BLaER1 treated with 17β-estradiol and CSF1 and Interleukin-3, amounts not matched to agents 10 nM and 100 nM (cell line): ENCODE measurements around the gene SPATA22.
A peak's percentile ranks its signal among the peaks of the same experiment; 100 is the strongest.
"Not testable (repeated sequence)": the region's sequence is repeated elsewhere in the genome, so short reads cannot be mapped to it uniquely, and the experiment has no call there.

Source experiments
- H3K27ac ChIP-seq, 11 experiments: shearing (Covaris generic); formaldehyde crosslinking; 2 replicates each; pipeline ENCODE4 v1.8.1; 2022
- H3K27me3 ChIP-seq, 11 experiments: shearing (Covaris generic); formaldehyde crosslinking; 2 replicates each; pipeline ENCODE4 v1.8.1; 2022
- H3K36me3 ChIP-seq, 11 experiments: shearing (Covaris generic); formaldehyde crosslinking; 2 replicates each; pipeline ENCODE4 v1.8.1; 2022
- H3K4me1 ChIP-seq, 10 experiments: shearing (Covaris generic); formaldehyde crosslinking; 2 replicates each; pipeline ENCODE4 v1.8.1; 2022
- H3K4me2 ChIP-seq, 11 experiments: shearing (Covaris generic); formaldehyde crosslinking; 2 replicates each; pipeline ENCODE4 v1.8.1; 2022
- H3K4me3 ChIP-seq, 10 experiments: shearing (Covaris generic); formaldehyde crosslinking; 2 replicates each; pipeline ENCODE4 v1.8.1; 2022
- H3K9ac ChIP-seq, 11 experiments: shearing (Covaris generic); formaldehyde crosslinking; 2 replicates each; pipeline ENCODE4 v1.8.1; 2022
- H3K9me3 ChIP-seq, 11 experiments: shearing (Covaris generic); formaldehyde crosslinking; replicated peaks in 1 of 11; 2 replicates each; pipeline ENCODE4 v1.8.1; 2022
- H4K20me1 ChIP-seq, 11 experiments: shearing (Covaris generic); formaldehyde crosslinking; 2 replicates each; pipeline ENCODE4 v1.8.1; 2022
- Cebpa-rat ChIP-seq, 11 experiments: shearing (Covaris generic); IDR thresholded peaks; 2 replicates each; pipeline ENCODE4 v1.8.1; 2022

SPATA22 gene

DNA sequence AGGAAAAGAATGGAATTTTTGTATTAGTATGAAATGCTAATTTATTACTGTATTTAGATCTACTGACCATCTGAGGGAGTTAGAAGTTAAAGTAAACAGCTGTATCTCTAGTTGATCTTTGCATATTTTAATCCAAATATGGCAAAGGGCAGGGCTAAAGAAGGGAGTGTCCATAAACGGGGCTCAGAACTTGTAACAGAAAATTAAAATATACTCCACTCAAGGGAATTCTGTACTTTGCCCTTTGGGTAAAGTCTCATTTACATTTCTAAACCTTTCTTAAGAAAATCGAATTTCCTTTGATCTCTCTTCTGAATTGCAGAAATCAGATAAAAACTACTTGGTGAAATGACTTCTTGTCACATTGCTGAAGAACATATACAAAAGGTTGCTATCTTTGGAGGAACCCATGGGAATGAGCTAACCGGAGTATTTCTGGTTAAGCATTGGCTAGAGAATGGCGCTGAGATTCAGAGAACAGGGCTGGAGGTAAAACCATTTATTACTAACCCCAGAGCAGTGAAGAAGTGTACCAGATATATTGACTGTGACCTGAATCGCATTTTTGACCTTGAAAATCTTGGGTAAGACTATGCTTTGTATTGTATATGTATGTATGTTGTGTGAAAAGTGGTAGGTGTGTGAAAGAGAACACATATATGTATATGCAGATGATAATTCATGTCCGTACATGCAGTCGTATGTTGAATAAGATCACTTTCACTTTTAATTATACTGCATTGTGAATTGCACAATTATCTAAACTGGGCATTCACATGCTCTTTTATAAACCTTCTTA lies 4.4 kb upstream of the SPATA22 start, which contains the start of gene ASPA:
TSS of gene ASPA (plus strand) at position 186 of the 799 bp plus-strand sequence. CDS start at position 349, 163 bp downstream.
- H3K9me3 ChIP-seq, result peaks cover 10 to 14% (median 13%) of the 10 kb centered on the region in 11 experiments; a peak in 21 of 22 replicates
- H3K36me3 ChIP-seq, result no peaks in the 10 kb centered on the region
- H4K20me1 ChIP-seq, result no peaks in the 10 kb centered on the region
- no peak for TF ChIP-seq Cebpa-rat (IDR thresholded peaks at IDR 0.05)
- H3K9ac ChIP-seq, result no peak within 1 kb of the TSS
- no peak within 1 kb of the TSS for H3K4me3 ChIP-seq
- no peaks in the 10 kb centered on the region for H3K27me3 ChIP-seq
- peak within 1 kb of the TSS in 1 of 11 experiments; percentile 45; a peak in 2 of 22 replicates for H3K27ac ChIP-seq
- H3K4me2 ChIP-seq, result no peak within 1 kb of the TSS
- H3K4me1 ChIP-seq, result peaks cover 0 to 5% (median 0%) of the 10 kb centered on the region in 10 experiments; a peak in 1 of 20 replicates

GRCh38 chr17:3475251-3475685 lies 3.6 kb upstream of the SPATA22 start:
- H3K27ac ChIP-seq, result no peak overlapping the region
- H3K9me3 ChIP-seq, result peaks cover 10 to 15% (median 13%) of the 10 kb centered on the region in 11 experiments; a peak in 21 of 22 replicates
- no peak overlapping the region for H3K4me2 ChIP-seq
- TF ChIP-seq Cebpa-rat (IDR thresholded peaks at IDR 0.05), result no peak
- H3K36me3 ChIP-seq, result no peaks in the 10 kb centered on the region
- H3K4me1 ChIP-seq, result peaks cover 0 to 5% (median 0%) of the 10 kb centered on the region in 10 experiments; a peak in 1 of 20 replicates
- no peak overlapping the region for H3K9ac ChIP-seq
- no peaks in the 10 kb centered on the region for H4K20me1 ChIP-seq
- no peaks in the 10 kb centered on the region for H3K27me3 ChIP-seq
- no peak overlapping the region for H3K4me3 ChIP-seq

- Histone ChIP-seq H3K9me3 (peaks cover 10 to 15% (median 13%) of the 10 kb centered on the region in 11 experiments; a peak in 21 of 22 replicates), H3K4me1 (peaks cover 0 to 5% (median 0%) of the 10 kb centered on the region in 10 experiments; a peak in 1 of 20 replicates), H3K4me3 (no peak overlapping the region), H3K36me3 (no peaks in the 10 kb centered on the region), H4K20me1 (no peaks in the 10 kb centered on the region), H3K9ac (no peak overlapping the region), H3K4me2 (0 out of 22 replicates have a peak overlapping the region, but pooled peaks of 1 of the 11 experiments have one; percentile 1), H3K27me3 (no peaks in the 10 kb centered on the region), H3K27ac (peak overlapping the region in 2 of 11 experiments; percentile 24 to 45; a peak in 2 of 22 replicates)
- no peak for TF ChIP-seq Cebpa-rat (IDR thresholded peaks at IDR 0.05)
These were observed 2.6 kb upstream of the SPATA22 start for GRCh38 chr17:3474212-3474611.

- Histone ChIP-seq H3K4me3 (no peak overlapping the region), H3K36me3 (no peaks in the 10 kb centered on the region), H3K4me2 (no peak overlapping the region), H3K27me3 (no peaks in the 10 kb centered on the region), H3K27ac (no peak overlapping the region), H3K9me3 (peaks cover 10 to 15% (median 13%) of the 10 kb centered on the region in 11 experiments; a peak in 21 of 22 replicates), H3K9ac (no peak overlapping the region), H4K20me1 (no peaks in the 10 kb centered on the region), H3K4me1 (peaks cover 0 to 5% (median 0%) of the 10 kb centered on the region in 10 experiments; a peak in 1 of 20 replicates)
- TF ChIP-seq Cebpa-rat (IDR thresholded peaks at IDR 0.05), result no peak
These were observed 518 bp upstream of the SPATA22 start for GRCh38 chr17:3472137-3472536.

GRCh38 chr17:3469529-3469928 lies 2.1 kb downstream of the SPATA22 start:
- Histone ChIP-seq H3K27ac (no peak overlapping the region), H3K4me3 (no peak overlapping the region), H3K9ac (no peak overlapping the region), H4K20me1 (no peaks in the 10 kb centered on the region), H3K36me3 (no peaks in the 10 kb centered on the region), H3K4me1 (peaks cover 0 to 5% (median 0%) of the 10 kb centered on the region in 10 experiments; a peak in 1 of 20 replicates), H3K4me2 (no peak overlapping the region), H3K9me3 (peaks cover 10 to 15% (median 13%) of the 10 kb centered on the region in 11 experiments; a peak in 21 of 22 replicates), H3K27me3 (no peaks in the 10 kb centered on the region)
- no peak for TF ChIP-seq Cebpa-rat (IDR thresholded peaks at IDR 0.05)

DNA sequence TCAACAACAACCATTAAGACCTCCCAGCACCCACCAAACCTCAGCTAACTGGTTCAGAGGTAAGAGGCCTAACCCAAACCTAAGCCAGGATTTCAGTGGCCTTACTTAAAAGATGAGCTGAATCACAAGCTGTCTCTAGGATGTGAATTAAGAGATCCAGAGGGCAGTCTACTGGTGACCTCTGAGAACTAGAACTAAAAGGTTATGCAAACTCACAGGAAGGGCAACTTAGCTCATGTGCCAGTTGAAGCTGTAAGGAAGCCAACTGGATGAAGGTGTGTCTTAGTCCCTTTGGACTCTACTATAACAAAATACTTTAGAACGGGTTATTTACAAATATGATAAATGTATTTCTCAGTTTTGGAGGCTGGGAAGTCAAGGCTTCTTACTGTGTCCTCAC lies 5.3 kb downstream of the SPATA22 start:
- H3K27ac ChIP-seq, H3K27me3 ChIP-seq, H3K4me1 ChIP-seq, H3K36me3 ChIP-seq, H4K20me1 ChIP-seq, H3K4me3 ChIP-seq, H3K4me2 ChIP-seq, H3K9ac ChIP-seq: not testable (repeated sequence)
- H3K9me3 ChIP-seq, result peaks cover under 1 to 10% (median 4%) of the 10 kb centered on the region in 11 experiments; a peak in 19 of 22 replicates

- H3K4me2 ChIP-seq, result peak overlapping the region in 2 of 11 experiments; percentile 3 to 12; a peak in 1 of 22 replicates
- no peak overlapping the region for H3K4me3 ChIP-seq
- peaks cover 0 to 30% (median 2%) of the 10 kb centered on the region in 10 experiments; a peak in 8 of 20 replicates for H3K4me1 ChIP-seq
- no peak overlapping the region for H3K9ac ChIP-seq
- H4K20me1 ChIP-seq, result no peaks in the 10 kb centered on the region
- peak overlapping the region in 1 of 11 experiments; percentile 0; a peak in 1 of 22 replicates for H3K27ac ChIP-seq
- no peaks in the 10 kb centered on the region for H3K27me3 ChIP-seq
- no peaks in the 10 kb centered on the region for H3K36me3 ChIP-seq
- no peak for TF ChIP-seq Cebpa-rat (IDR thresholded peaks at IDR 0.05)
- peaks cover 0 to 11% (median 0%) of the 10 kb centered on the region in 11 experiments; a peak in 3 of 22 replicates for H3K9me3 ChIP-seq
These were observed 23.5 kb downstream of the SPATA22 start for GRCh38 chr17:3448059-3448665.

DNA sequence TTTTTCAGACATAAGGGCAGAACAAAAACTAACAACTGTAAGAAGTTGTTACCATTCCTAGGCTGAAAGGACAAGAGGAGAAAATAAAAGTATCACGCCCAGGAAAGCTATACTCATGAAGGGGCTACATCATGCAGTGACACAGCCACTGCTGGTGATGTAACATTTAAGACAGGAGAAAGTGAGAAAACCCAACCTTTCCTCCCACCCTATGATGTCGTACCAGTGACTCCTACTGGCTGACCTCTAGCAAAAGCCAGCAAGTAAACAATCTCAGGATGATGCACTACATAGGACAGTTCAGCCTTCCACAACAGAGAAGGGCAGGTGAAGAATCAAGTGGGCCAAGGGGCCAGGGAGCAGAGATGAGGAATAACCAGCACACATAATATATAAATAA lies 24.0 kb downstream of the SPATA22 start:
- H3K27ac ChIP-seq, result peak overlapping the region in 1 of 11 experiments; percentile 0; a peak in 2 of 22 replicates
- no peaks in the 10 kb centered on the region for H3K36me3 ChIP-seq
- no peak for TF ChIP-seq Cebpa-rat (IDR thresholded peaks at IDR 0.05)

DNA sequence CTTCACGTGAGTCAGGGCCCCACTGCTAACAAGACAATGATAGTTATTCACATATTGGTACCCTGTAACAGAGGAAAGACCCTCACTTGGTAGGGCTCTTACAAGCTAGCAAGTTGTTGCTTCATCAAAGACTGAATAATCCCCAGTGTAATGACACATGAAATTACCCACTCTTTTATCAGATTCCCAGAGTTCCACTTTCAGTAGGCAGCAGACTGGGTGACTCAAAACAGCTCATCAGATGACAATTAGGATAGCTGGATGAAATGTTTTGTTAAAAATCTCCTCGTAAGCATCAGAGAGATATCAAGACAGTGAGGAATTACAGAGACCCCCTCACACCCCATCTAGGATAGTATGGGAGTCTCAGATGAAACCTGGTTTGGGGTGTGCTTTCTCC lies 31.2 kb downstream of the SPATA22 start:
- H3K27me3 ChIP-seq, result no peaks in the 10 kb centered on the region
- no peaks in the 10 kb centered on the region for H4K20me1 ChIP-seq
- no peak overlapping the region for H3K27ac ChIP-seq
- no peaks in the 10 kb centered on the region for H3K4me1 ChIP-seq
- no peak overlapping the region for H3K4me2 ChIP-seq
- H3K9ac ChIP-seq, result no peak overlapping the region
- no peak overlapping the region for H3K4me3 ChIP-seq
- peaks cover 0 to 3% (median 0%) of the 10 kb centered on the region in 11 experiments; a peak in 2 of 22 replicates for H3K9me3 ChIP-seq
- no peak for TF ChIP-seq Cebpa-rat (IDR thresholded peaks at IDR 0.05)
- no peaks in the 10 kb centered on the region for H3K36me3 ChIP-seq

More for the DNA sequence above, 24.0 kb downstream of the SPATA22 start:
- H3K4me1 ChIP-seq, result peaks cover 0 to 30% (median 2%) of the 10 kb centered on the region in 10 experiments; a peak in 8 of 20 replicates
- no peaks in the 10 kb centered on the region for H4K20me1 ChIP-seq
- 0 out of 22 replicates have a peak overlapping the region, but pooled peaks of 2 of the 11 experiments have one; percentile 5 to 12 for H3K4me2 ChIP-seq
- H3K9ac ChIP-seq, result no peak overlapping the region
- no peak overlapping the region for H3K4me3 ChIP-seq
- no peaks in the 10 kb centered on the region for H3K27me3 ChIP-seq
- H3K9me3 ChIP-seq, result peaks cover 0 to 11% (median 0%) of the 10 kb centered on the region in 11 experiments; a peak in 3 of 22 replicates
